ENCODE results near the gene SEC14L2.

- TF ChIP-seq CTCF (IDR thresholded peaks at IDR 0.05) (no peak), POLR2A (IDR thresholded peaks at IDR 0.05) (no peak)
Measured at GRCh38 chr22:30460147-30460546, 63.3 kb downstream of the SEC14L2 start.

Measured in esophagus squamous epithelium (tissue), 4 donors.